Keratinocyte (primary cell): ENCODE results near the gene C2orf42.
"Not testable (repeated sequence)": the region's sequence is repeated elsewhere in the genome, so short reads cannot be mapped to it uniquely, and the experiment has no call there.

Experiments
- CTCF ChIP-seq, 3 experiments: IDR thresholded peaks in 1 of 3; conservative IDR thresholded peaks in 1 of 3; optimal IDR thresholded peaks in 1 of 3; 2 replicates in 2 of 3; 3 replicates in 1 of 3; pipeline versions ENCODE3 to v1.5.1; 2011; ENCODE audit warnings: low read length in 3 of 3, mild to moderate bottlenecking in 3 of 3, moderate library complexity in 2 of 3, control low read depth in 1 of 3, inconsistent platforms in 1 of 3; ENCODE audit not compliant: insufficient read depth in 2 of 3; ENCODE audit errors: extremely low read depth in 1 of 3
- EZH2 ChIP-seq: IDR thresholded peaks from one replicate; pipeline ENCODE4 v1.6.1; 2012; ENCODE audit warnings: inconsistent platforms, mild to moderate bottlenecking, low read length, moderate library complexity

- TF ChIP-seq CTCF (optimal IDR thresholded peaks at IDR 0.05 in 1 of 3, IDR thresholded peaks at IDR 0.05 in 1 of 3, conservative IDR thresholded peaks at IDR 0.05 in 1 of 3; ENCODE audit: extremely low read depth in 1 of 3, insufficient read depth in 2 of 3, low read length in 3 of 3); EZH2: not testable (repeated sequence)
Observed at GRCh38 chr2:70223305-70223704, 32.5 kb upstream of the C2orf42 start.
